HCT116 (cell line): ENCODE measurements around the gene CTNNA2. TPM values are rescaled to one million over a fixed set of nuclear protein-coding genes. Genes with fewer than 3 reads are reported as not detected.

Source experiments
- ATAC-seq: fragments of 200-7000 bp; cut with Tn5 transposase; 2 replicates; pipeline ENCODE4 v1.9.1; 2020; ENCODE audit warnings: mild to moderate bottlenecking, moderate library complexity
- BruUV-seq: library from RNA; stranded (reverse); fragments of 400-500 nt; replicated peaks from 2 replicates; lab custom pipeline; 2021; lab: Mats Ljungman, UMichigan
- CTCF ChIA-PET: fragments of 300-600 bp; sonication (Branson Sonifier 250); formaldehyde crosslinking; loops from one replicate; lab custom pipeline; 2021; ENCODE audit warnings: antibody characterized with exemption; lab: Charles Lee
- POLR2A ChIA-PET: fragments of 300-600, 350-600 bp; sonication (Branson Sonifier 250); formaldehyde crosslinking; loops from one replicate; lab custom pipeline; 2021; ENCODE audit warnings: antibody characterized with exemption; lab: Charles Lee
- RAD21 ChIA-PET, 2 experiments: fragments of 300-600 bp; sonication (Branson Sonifier 250); formaldehyde crosslinking; loops; one replicate each; lab custom pipeline; 2023; ENCODE audit warnings: low total read pairs in 2 of 2; ENCODE audit not compliant: uncharacterized antibody in 2 of 2, unreplicated experiment in 2 of 2, low non-redundant PET in 1 of 2; lab: Charles Lee
- DNase-seq: peaks from one replicate; pipeline ENCODE4 v3.0.0-alpha.2; 2010; ENCODE audit warnings: low read depth, low spot score
- H2AFZ ChIP-seq: fragments of 200-600 bp; shearing (Covaris generic), sonication (generic); 2 replicates; pipeline ENCODE4 v1.6.1; 2017; ENCODE audit warnings: low read depth, mixed run types, mixed read lengths, antibody characterized with exemption, low read length; ENCODE audit not compliant: poor library complexity, severe bottlenecking
- H3K27ac ChIP-seq: 2 replicates; pipeline ENCODE4 v1.5.1; 2012; ENCODE audit warnings: low read depth, low read length
- H3K27me3 ChIP-seq: fragments of 200-600 bp; sonication (generic); 2 replicates; pipeline ENCODE4 v1.6.1; 2016; ENCODE audit warnings: mixed run types, low read length, mixed read lengths; ENCODE audit not compliant: insufficient read depth
- H3K36me3 ChIP-seq, 2 experiments: fragments of 200-500 bp in 1 of 2; fragments of 200-600 bp in 1 of 2; sonication (Bioruptor generic) in 1 of 2; sonication (generic) in 1 of 2; 2 replicates each; pipeline versions ENCODE4 v1.5.1 to v1.6.1; 2014 to 2016; ENCODE audit warnings: low read length in 2 of 2, inconsistent platforms in 1 of 2, mixed read lengths in 1 of 2, mixed run types in 1 of 2; ENCODE audit not compliant: insufficient read depth in 2 of 2, control insufficient read depth in 1 of 2
- H3K4me1 ChIP-seq, 2 experiments: fragments of 200-600 bp in 1 of 2; sonication (generic) in 1 of 2; 2 replicates each; pipeline versions ENCODE4 v1.5.1 to v1.6.1; 2012 to 2017; ENCODE audit warnings: low read length in 2 of 2, inconsistent platforms in 1 of 2, mild to moderate bottlenecking in 1 of 2, mixed read lengths in 1 of 2, mixed run types in 1 of 2, moderate library complexity in 1 of 2; ENCODE audit not compliant: insufficient read depth in 2 of 2, control insufficient read depth in 1 of 2
- H3K4me2 ChIP-seq: fragments of 200-600 bp; sonication (generic); 2 replicates; pipeline ENCODE4 v1.6.1; 2017; ENCODE audit warnings: mixed run types, low read length, mixed read lengths
- H3K4me3 ChIP-seq, 2 experiments: fragments of 200-600 bp in 1 of 2; sonication (generic) in 1 of 2; replicated peaks in 1 of 2; 2 replicates each; pipeline ENCODE4 v1.5.1; 2011 to 2016; ENCODE audit warnings: low read length in 2 of 2, control low read depth in 1 of 2, low read depth in 1 of 2, mild to moderate bottlenecking in 1 of 2, mixed read lengths in 1 of 2, mixed run types in 1 of 2
- H3K79me2 ChIP-seq: fragments of 200-600 bp; sonication (generic); 2 replicates; pipeline ENCODE4 v1.6.1; 2017; ENCODE audit warnings: mild to moderate bottlenecking, mixed run types, low read length, moderate library complexity, mixed read lengths; ENCODE audit not compliant: insufficient read depth
- H3K9ac ChIP-seq: fragments of 200-600 bp; sonication (generic); 2 replicates; pipeline ENCODE4 v1.6.1; 2016; ENCODE audit warnings: low read length, mixed read lengths
- H3K9me2 ChIP-seq: fragments of 200-600 bp; sonication (generic), shearing (Covaris generic); 2 replicates; pipeline ENCODE4 v1.6.1; 2017; ENCODE audit warnings: mixed run types, mild to moderate bottlenecking, moderate library complexity; ENCODE audit not compliant: insufficient read depth
- H3K9me3 ChIP-seq, 2 experiments: fragments of 200-500 bp in 1 of 2; fragments of 200-600 bp in 1 of 2; sonication (Bioruptor generic) in 1 of 2; sonication (generic) in 1 of 2; 2 replicates each; pipeline ENCODE4 v1.6.1; 2014 to 2017; ENCODE audit warnings: low read length in 2 of 2, mixed read lengths in 2 of 2, inconsistent platforms in 1 of 2, low read depth in 1 of 2, mild to moderate bottlenecking in 1 of 2, mixed run types in 1 of 2, moderate library complexity in 1 of 2; ENCODE audit not compliant: control insufficient read depth in 1 of 2, insufficient read depth in 1 of 2
- H4K20me1 ChIP-seq: fragments of 200-600 bp; sonication (generic), shearing (Covaris generic); 2 replicates; pipeline ENCODE4 v1.6.1; 2017; ENCODE audit warnings: mixed run types, mild to moderate bottlenecking, moderate library complexity; ENCODE audit not compliant: insufficient read depth
- ATF3 ChIP-seq: IDR thresholded peaks from 2 replicates; pipeline ENCODE4 v1.6.1; 2012
- CBX3 ChIP-seq: IDR thresholded peaks from 2 replicates; pipeline ENCODE4 v1.6.1; 2012; ENCODE audit warnings: low read depth
- CEBPB ChIP-seq: IDR thresholded peaks from 2 replicates; pipeline ENCODE4 v1.6.1; 2012; ENCODE audit warnings: low read depth
- CTCF ChIP-seq, 3 experiments: fragments of 200-600 bp in 1 of 3; sonication (generic) in 1 of 3; IDR thresholded peaks in 2 of 3; conservative IDR thresholded peaks in 1 of 3; 2 replicates each; pipeline ENCODE4 v1.5.1; 2012 to 2017; ENCODE audit warnings: low read depth in 2 of 3, low read length in 2 of 3, antibody characterized with exemption in 1 of 3, borderline replicate concordance in 1 of 3, control low read depth in 1 of 3, mild to moderate bottlenecking in 1 of 3, mixed read lengths in 1 of 3, mixed run types in 1 of 3, moderate library complexity in 1 of 3; ENCODE audit not compliant: insufficient read depth in 1 of 3
- EZH2phosphoT487 ChIP-seq: fragments of 200-600 bp; IDR thresholded peaks from 2 replicates; pipeline ENCODE4 v1.6.1; 2018; ENCODE audit warnings: antibody characterized with exemption, borderline replicate concordance
- JUND ChIP-seq: IDR thresholded peaks from 2 replicates; pipeline ENCODE4 v1.6.1; 2012
- MAX ChIP-seq: IDR thresholded peaks from 2 replicates; pipeline ENCODE4 v1.6.1; 2012
- POLR2A ChIP-seq: IDR thresholded peaks from 2 replicates; pipeline ENCODE4 v1.7.0; 2011; ENCODE audit warnings: borderline replicate concordance; ENCODE audit not compliant: insufficient read depth, insufficient read length; ENCODE audit errors: extremely low read depth
- POLR2AphosphoS5 ChIP-seq: IDR thresholded peaks from 2 replicates; pipeline ENCODE4 v1.6.1; 2011; ENCODE audit warnings: mild to moderate bottlenecking, low read depth, low read length, moderate library complexity
- SIN3A ChIP-seq: IDR thresholded peaks from 2 replicates; pipeline ENCODE4 v1.6.1; 2012; ENCODE audit warnings: low read depth
- SP1 ChIP-seq: IDR thresholded peaks from 2 replicates; pipeline ENCODE4 v1.6.1; 2012; ENCODE audit warnings: low read depth
- SRF ChIP-seq: IDR thresholded peaks from 2 replicates; pipeline ENCODE4 v1.6.1; 2012; ENCODE audit warnings: low read depth
- TCF7L2 ChIP-seq: IDR thresholded peaks from 2 replicates; pipeline ENCODE4 v1.7.0; 2011; ENCODE audit warnings: borderline replicate concordance, inconsistent platforms; ENCODE audit not compliant: insufficient read depth, insufficient read length; ENCODE audit errors: extremely low read depth
- ZBTB33 ChIP-seq: IDR thresholded peaks from 2 replicates; pipeline ENCODE4 v1.6.1; 2011; ENCODE audit warnings: mild to moderate bottlenecking, low read length, moderate library complexity; ENCODE audit not compliant: insufficient replicate concordance; ENCODE audit errors: extremely low read depth
- ZNF274 ChIP-seq: fragments of 200-500 bp; sonication (Bioruptor generic); IDR thresholded peaks from 2 replicates; pipeline ENCODE4 v1.6.1; 2014; ENCODE audit warnings: mild to moderate bottlenecking, low read depth, low read length, inconsistent platforms
- intact Hi-C: fragments of 100-400 bp; cut with micrococcal nuclease; formaldehyde crosslinking; loops from 2 replicates; pipeline ENCODE4 v1.10.0; 2022
- total RNA-seq: library from RNA; stranded (reverse); gene quantifications from one replicate; pipeline ENCODE4 v1.2.1, GENCODE V29; 2021; ENCODE audit not compliant: unreplicated experiment

Gene CTNNA2
- total RNA-seq, 1 experiment from 2014 or later = not detected

- H3K4me3 ChIP-seq = no peak overlapping the region
- CTCF ChIA-PET = no interaction called here
- no TSS peak for BruUV-seq
- DNase-seq (no peak), ATAC-seq (no peak)
- no peak overlapping the region for H3K27ac ChIP-seq
- intact Hi-C loops = no loop called here
- H2AFZ ChIP-seq = no peak overlapping the region
- H3K9me3 ChIP-seq = peaks cover 6 to 18% of the 10 kb centered on the region in 2 experiments; a peak in 2 of 4 replicates
- no peaks in the 10 kb centered on the region for H4K20me1 ChIP-seq
- POLR2A ChIA-PET = no interaction called here
- H3K9ac ChIP-seq = no peak overlapping the region
- no peak for TF ChIP-seq TCF7L2
- TF ChIP-seq EZH2phosphoT487 = no peak
- no peak for TF ChIP-seq ZNF274
- no peak for TF ChIP-seq ATF3
- TF ChIP-seq JUND = no peak
- TF ChIP-seq SIN3A = no peak
- TF ChIP-seq MAX = no peak
- no peak for TF ChIP-seq SRF
- TF ChIP-seq POLR2A = no peak
- no peak for TF ChIP-seq CBX3
- TF ChIP-seq ZBTB33 = no peak
- TF ChIP-seq CEBPB = no peak
- TF ChIP-seq CTCF (IDR thresholded peaks at IDR 0.05 in 2 of 3, conservative IDR thresholded peaks at IDR 0.05 in 1 of 3; ENCODE audit: borderline replicate concordance in 1 of 3, insufficient read depth in 1 of 3, low read depth in 2 of 3, low read length in 2 of 3) = no peak
- TF ChIP-seq SP1 = no peak
- no peak for TF ChIP-seq POLR2AphosphoS5
- RAD21 ChIA-PET = no interaction called here
- no peaks in the 10 kb centered on the region for H3K27me3 ChIP-seq
- no peak overlapping the region for H3K4me2 ChIP-seq
- no peaks in the 10 kb centered on the region for H3K36me3 ChIP-seq
- H3K79me2 ChIP-seq = no peaks in the 10 kb centered on the region
- H3K9me2 ChIP-seq = no peaks in the 10 kb centered on the region
- H3K4me1 ChIP-seq = no peaks in the 10 kb centered on the region
Observed at GRCh38 chr2:80126596-80127189, 613.8 kb downstream of the CTNNA2 start.
